Effector CD4-positive, alpha-beta T cell (primary cell): ENCODE data around the gene STARD13.

Experiments
- DNase-seq: peaks from one replicate; pipeline ENCODE4 v3.0.0-alpha.2; 2020

STARD13 gene

GRCh38 chr13:33218020-33218419 lies 67.5 kb downstream of the STARD13 start:
- no peak for DNase-seq

- DNase-seq, result no peak
These were observed 68.3 kb downstream of the STARD13 start for GRCh38 chr13:33217256-33217655.

- no peak for DNase-seq
These were observed 71.8 kb downstream of the STARD13 start for GRCh38 chr13:33213797-33214196.

GRCh38 chr13:33213024-33213768 lies 72.4 kb downstream of the STARD13 start:
- DNase-seq, result no peak

GRCh38 chr13:33212396-33212795 lies 73.2 kb downstream of the STARD13 start:
- DNase-seq, result no peak

GRCh38 chr13:33210090-33210489 lies 75.5 kb downstream of the STARD13 start:
- no peak for DNase-seq

GRCh38 chr13:33208290-33209220 lies 77.0 kb downstream of the STARD13 start:
- DNase-seq, result no peak

- DNase-seq, result no peak
These were observed 78.0 kb downstream of the STARD13 start for GRCh38 chr13:33207615-33207961.

- DNase-seq, result no peak
These were observed 78.5 kb downstream of the STARD13 start for GRCh38 chr13:33206945-33207614.

GRCh38 chr13:33206425-33206824 lies 79.1 kb downstream of the STARD13 start:
- DNase-seq, result no peak

GRCh38 chr13:33205804-33206221 lies 79.7 kb downstream of the STARD13 start:
- DNase-seq, result no peak

- DNase-seq, result no peak
These were observed 80.3 kb downstream of the STARD13 start for GRCh38 chr13:33205224-33205623.

GRCh38 chr13:33204130-33204927 lies 81.2 kb downstream of the STARD13 start:
- no peak for DNase-seq

GRCh38 chr13:33202644-33203169 lies 82.8 kb downstream of the STARD13 start:
- no peak for DNase-seq

- DNase-seq, result no peak
These were observed 83.9 kb downstream of the STARD13 start for GRCh38 chr13:33201659-33202058.

- no peak for DNase-seq
These were observed 86.2 kb downstream of the STARD13 start for GRCh38 chr13:33199289-33199850.

- no peak for DNase-seq
These were observed 88.0 kb downstream of the STARD13 start for GRCh38 chr13:33197541-33197971.

GRCh38 chr13:33196767-33197166 lies 88.8 kb downstream of the STARD13 start:
- DNase-seq, result no peak

- DNase-seq, result no peak
These were observed 89.7 kb downstream of the STARD13 start for GRCh38 chr13:33195693-33196464.

GRCh38 chr13:33194820-33195692 lies 90.5 kb downstream of the STARD13 start:
- no peak for DNase-seq
